ENCODE data around the gene INPP5E. TPM values are rescaled to one million over a fixed set of nuclear protein-coding genes. Genes with fewer than 3 reads are reported as not detected.

The INPP5E gene
- total and polyA plus RNA-seq, 2 donors (not counting 1 experiment from before 2014, with no cell fraction given) = 3.9 to 7.8 TPM

DNA sequence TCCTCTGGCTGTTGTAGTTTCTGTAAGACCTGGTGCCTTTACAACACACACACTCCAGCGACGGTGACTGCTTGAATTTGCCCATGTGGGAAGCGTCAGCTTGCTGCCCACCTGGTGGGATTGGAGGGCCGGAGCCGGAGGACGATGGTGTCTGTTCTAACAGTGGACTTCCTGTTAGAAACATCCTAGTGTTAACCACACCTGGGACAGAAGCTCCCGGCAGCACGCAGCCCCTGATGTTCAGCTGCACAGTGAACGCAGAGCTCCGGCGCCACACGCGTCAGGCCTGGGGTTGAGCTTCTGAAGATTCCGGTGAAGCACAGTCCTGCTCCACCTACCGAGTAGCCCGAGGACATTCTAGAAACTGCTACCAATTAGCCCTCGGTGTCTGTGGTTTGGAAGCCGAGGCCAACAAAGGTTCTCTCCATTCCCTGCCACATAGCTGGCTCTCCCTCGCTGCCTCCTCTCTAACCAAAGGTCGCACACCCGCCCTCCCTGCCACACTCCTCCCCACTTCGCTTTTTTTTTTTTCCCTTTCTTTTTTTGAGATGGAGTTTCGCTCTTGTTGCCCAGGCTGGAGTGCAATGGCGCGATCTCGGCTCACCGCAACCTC lies 14.8 kb downstream of the INPP5E start:
- DNase-seq (ENCODE audit: low read depth in 2 of 2) = no peak
- Histone ChIP-seq H2AFZ (ENCODE audit: low read length) (no peak overlapping the region), H3K36me3 (ENCODE audit: control insufficient read depth, insufficient read depth, low read length) (peaks cover 32% of the 10 kb centered on the region), H4K20me1 (ENCODE audit: control insufficient read depth, extremely low read depth, insufficient read depth, low read length) (no peaks in the 10 kb centered on the region), H3K27ac (ENCODE audit: insufficient read depth, low read length) (no peak overlapping the region), H3K9ac (ENCODE audit: insufficient read depth, low read length) (no peak overlapping the region), H3K4me2 (ENCODE audit: extremely low read depth, insufficient read depth, low read length) (no peak overlapping the region), H3K79me2 (ENCODE audit: control insufficient read depth, insufficient read depth, low read length) (no peaks in the 10 kb centered on the region), H3K4me1 (ENCODE audit: control insufficient read depth, extremely low read depth, insufficient read depth, low read length) (no peaks in the 10 kb centered on the region), H3K9me3 (ENCODE audit: control insufficient read depth, insufficient read depth, low read depth, low read length) (no peaks in the 10 kb centered on the region), H3K27me3 (ENCODE audit: control insufficient read depth, insufficient read depth, low read length) (no peaks in the 10 kb centered on the region), H3K4me3 (replicated peaks in 1 of 4; ENCODE audit: control extremely low read depth in 1 of 4, insufficient read depth in 1 of 4, low read depth in 3 of 4, low read length in 4 of 4) (no peak overlapping the region)
- TF ChIP-seq CTCF (conservative IDR thresholded peaks at IDR 0.05 in 1 of 2, IDR thresholded peaks at IDR 0.05 in 1 of 2; ENCODE audit: low read depth in 1 of 2, low read length in 2 of 2) = no peak
- TF ChIP-seq EZH2 (IDR thresholded peaks at IDR 0.05; ENCODE audit: low read length, missing control alignments) = no peak

- H4K20me1 ChIP-seq (ENCODE audit: control insufficient read depth, extremely low read depth, insufficient read depth, low read length) = no peaks in the 10 kb centered on the region
- H2AFZ ChIP-seq (ENCODE audit: low read length) = no peak overlapping the region
- H3K4me2 ChIP-seq (ENCODE audit: extremely low read depth, insufficient read depth, low read length) = no peak overlapping the region
- H3K27me3 ChIP-seq (ENCODE audit: control insufficient read depth, insufficient read depth, low read length) = no peaks in the 10 kb centered on the region
- no peak for TF ChIP-seq CTCF (conservative IDR thresholded peaks at IDR 0.05 in 1 of 2, IDR thresholded peaks at IDR 0.05 in 1 of 2; ENCODE audit: low read depth in 1 of 2, low read length in 2 of 2)
- TF ChIP-seq EZH2 (IDR thresholded peaks at IDR 0.05; ENCODE audit: low read length, missing control alignments) = no peak
- no peak for DNase-seq (ENCODE audit: low read depth in 2 of 2)
- no peak overlapping the region for H3K27ac ChIP-seq (ENCODE audit: insufficient read depth, low read length)
- H3K4me1 ChIP-seq (ENCODE audit: control insufficient read depth, extremely low read depth, insufficient read depth, low read length) = no peaks in the 10 kb centered on the region
- H3K36me3 ChIP-seq (ENCODE audit: control insufficient read depth, insufficient read depth, low read length) = peaks cover 31% of the 10 kb centered on the region
- no peaks in the 10 kb centered on the region for H3K79me2 ChIP-seq (ENCODE audit: control insufficient read depth, insufficient read depth, low read length)
- H3K4me3 ChIP-seq (replicated peaks in 1 of 4; ENCODE audit: control extremely low read depth in 1 of 4, insufficient read depth in 1 of 4, low read depth in 3 of 4, low read length in 4 of 4) = no peak overlapping the region
- H3K9me3 ChIP-seq (ENCODE audit: control insufficient read depth, insufficient read depth, low read depth, low read length) = no peaks in the 10 kb centered on the region
- H3K9ac ChIP-seq (ENCODE audit: insufficient read depth, low read length) = no peak overlapping the region
Observed at GRCh38 chr9:136423432-136424146, 16.1 kb downstream of the INPP5E start.

GRCh38 chr9:136422876-136423275 lies 16.8 kb downstream of the INPP5E start:
- Histone ChIP-seq H3K36me3 (ENCODE audit: control insufficient read depth, insufficient read depth, low read length) (peaks cover 39% of the 10 kb centered on the region), H3K4me1 (ENCODE audit: control insufficient read depth, extremely low read depth, insufficient read depth, low read length) (no peaks in the 10 kb centered on the region), H3K9me3 (ENCODE audit: control insufficient read depth, insufficient read depth, low read depth, low read length) (no peaks in the 10 kb centered on the region), H4K20me1 (ENCODE audit: control insufficient read depth, extremely low read depth, insufficient read depth, low read length) (no peaks in the 10 kb centered on the region), H3K79me2 (ENCODE audit: control insufficient read depth, insufficient read depth, low read length) (no peaks in the 10 kb centered on the region), H3K9ac (ENCODE audit: insufficient read depth, low read length) (no peak overlapping the region), H3K27me3 (ENCODE audit: control insufficient read depth, insufficient read depth, low read length) (no peaks in the 10 kb centered on the region), H3K4me3 (replicated peaks in 1 of 4; ENCODE audit: control extremely low read depth in 1 of 4, insufficient read depth in 1 of 4, low read depth in 3 of 4, low read length in 4 of 4) (no peak overlapping the region), H3K27ac (ENCODE audit: insufficient read depth, low read length) (no peak overlapping the region), H3K4me2 (ENCODE audit: extremely low read depth, insufficient read depth, low read length) (no peak overlapping the region), H2AFZ (ENCODE audit: low read length) (no peak overlapping the region)
- TF ChIP-seq CTCF (conservative IDR thresholded peaks at IDR 0.05 in 1 of 2, IDR thresholded peaks at IDR 0.05 in 1 of 2; ENCODE audit: low read depth in 1 of 2, low read length in 2 of 2) = no peak
- TF ChIP-seq EZH2 (IDR thresholded peaks at IDR 0.05; ENCODE audit: low read length, missing control alignments) = no peak
- DNase-seq (ENCODE audit: low read depth in 2 of 2) = no peak
